ENCODE measurements around the gene FAM98B. TPM values are rescaled to one million over a fixed set of nuclear protein-coding genes. Genes with fewer than 3 reads are reported as not detected.

FAM98B gene
- total RNA-seq, 1 donor from 2014 or later = 24.8 TPM

DNA sequence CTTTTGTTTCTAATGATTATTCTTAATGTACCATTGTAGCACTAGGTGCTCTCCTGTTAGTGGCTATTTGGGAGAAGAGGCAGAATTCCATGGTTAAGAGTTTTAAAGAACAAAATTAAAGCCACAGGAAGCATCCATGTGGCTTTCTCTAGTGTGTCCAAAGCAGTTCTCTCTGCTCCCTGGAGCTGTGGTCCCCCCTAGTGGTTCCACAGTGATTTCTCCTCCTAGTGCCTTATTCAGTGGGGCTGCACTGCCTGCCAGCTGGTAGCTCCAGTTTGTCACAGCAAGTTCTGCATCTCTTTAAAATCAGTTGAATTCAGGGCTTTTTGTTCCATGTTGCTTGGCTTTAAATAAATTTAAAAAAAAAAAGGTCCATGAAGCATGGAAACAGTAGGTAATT, 39.6 kb upstream of the FAM98B start:
- DNase-seq = no peak

DNA sequence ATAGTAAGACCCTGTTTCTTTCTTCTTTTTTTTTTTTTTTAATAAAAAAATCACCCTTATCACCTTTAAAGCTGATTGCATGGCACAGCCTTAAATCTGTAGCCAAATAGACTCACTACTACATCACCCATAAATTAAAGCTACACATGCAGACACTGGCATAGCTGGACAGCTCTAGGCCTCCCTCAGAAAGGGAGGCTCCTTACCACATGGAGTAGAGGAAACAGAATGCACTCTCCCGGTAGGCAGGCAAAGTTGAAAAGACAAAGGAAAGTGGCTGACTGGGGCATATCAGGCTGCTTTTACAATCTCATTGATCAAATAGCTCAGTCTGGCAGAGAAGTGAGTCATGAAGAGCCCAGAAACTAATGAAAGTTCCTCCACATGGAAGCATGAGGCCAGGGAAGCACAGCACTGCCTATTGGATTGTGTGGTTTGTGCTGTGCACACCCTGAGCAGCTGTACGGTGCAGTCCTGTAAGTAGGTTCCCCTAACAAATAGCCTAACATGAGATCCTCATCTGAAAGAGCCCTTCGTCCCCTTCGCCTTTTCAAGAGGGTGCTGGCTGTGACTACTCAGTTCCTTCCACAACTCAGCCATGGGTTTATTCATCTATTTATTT, 32.7 kb upstream of the FAM98B start:
- intact Hi-C loops (cut with DNase I) = no loop called here
- H3K36me3 ChIP-seq = no peaks in the 10 kb centered on the region
- DNase-seq (no peak), ATAC-seq (no peak)
- H3K27me3 ChIP-seq = no peaks in the 10 kb centered on the region
- H3K27ac ChIP-seq = no peak overlapping the region
- no peak overlapping the region for H3K4me3 ChIP-seq
- TF ChIP-seq, protein P1, sequence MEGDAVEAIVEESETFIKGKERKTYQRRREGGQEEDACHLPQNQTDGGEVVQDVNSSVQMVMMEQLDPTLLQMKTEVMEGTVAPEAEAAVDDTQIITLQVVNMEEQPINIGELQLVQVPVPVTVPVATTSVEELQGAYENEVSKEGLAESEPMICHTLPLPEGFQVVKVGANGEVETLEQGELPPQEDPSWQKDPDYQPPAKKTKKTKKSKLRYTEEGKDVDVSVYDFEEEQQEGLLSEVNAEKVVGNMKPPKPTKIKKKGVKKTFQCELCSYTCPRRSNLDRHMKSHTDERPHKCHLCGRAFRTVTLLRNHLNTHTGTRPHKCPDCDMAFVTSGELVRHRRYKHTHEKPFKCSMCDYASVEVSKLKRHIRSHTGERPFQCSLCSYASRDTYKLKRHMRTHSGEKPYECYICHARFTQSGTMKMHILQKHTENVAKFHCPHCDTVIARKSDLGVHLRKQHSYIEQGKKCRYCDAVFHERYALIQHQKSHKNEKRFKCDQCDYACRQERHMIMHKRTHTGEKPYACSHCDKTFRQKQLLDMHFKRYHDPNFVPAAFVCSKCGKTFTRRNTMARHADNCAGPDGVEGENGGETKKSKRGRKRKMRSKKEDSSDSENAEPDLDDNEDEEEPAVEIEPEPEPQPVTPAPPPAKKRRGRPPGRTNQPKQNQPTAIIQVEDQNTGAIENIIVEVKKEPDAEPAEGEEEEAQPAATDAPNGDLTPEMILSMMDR (IDR thresholded peaks at IDR 0.05) = no peak
- H3K4me1 ChIP-seq = no peaks in the 10 kb centered on the region
- no peaks in the 10 kb centered on the region for H3K9me3 ChIP-seq

More for the DNA sequence above, 39.6 kb upstream of the FAM98B start:
- Histone ChIP-seq H3K4me3 (no peak overlapping the region), H3K27ac (no peak overlapping the region), H3K9me3 (no peaks in the 10 kb centered on the region), H3K36me3 (no peaks in the 10 kb centered on the region), H3K27me3 (no peaks in the 10 kb centered on the region), H3K4me1 (no peaks in the 10 kb centered on the region)
- intact Hi-C loops (cut with DNase I) = no loop called here
- ATAC-seq = peak; percentile 89
- TF ChIP-seq, protein P1 (IDR thresholded peaks at IDR 0.05) = peak; percentile 58

DNA sequence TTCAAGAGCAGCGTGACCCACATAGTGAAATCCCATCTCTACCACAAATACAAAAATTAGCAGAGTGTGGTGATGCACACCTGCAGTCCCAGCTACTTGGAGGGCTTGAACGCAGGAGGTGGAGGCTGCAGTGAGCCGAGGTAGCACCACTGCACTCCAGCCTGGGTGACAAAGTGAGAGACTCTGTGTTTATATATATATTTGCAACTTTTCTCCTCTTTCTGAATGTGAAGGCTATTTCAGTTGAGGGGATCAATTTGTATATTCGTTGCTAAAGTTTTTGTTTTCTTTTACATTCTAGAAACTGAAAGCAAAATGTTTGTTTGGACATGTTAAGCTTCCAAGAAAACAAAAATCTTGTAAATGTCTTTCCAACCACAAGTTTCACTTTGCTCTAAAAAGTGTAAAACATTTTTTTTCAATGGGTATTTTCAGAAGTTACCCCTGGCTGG, 29.8 kb upstream of the FAM98B start:
- H3K9me3 ChIP-seq = no peaks in the 10 kb centered on the region
- DNase-seq (no peak), ATAC-seq (no peak)
- intact Hi-C loops (cut with DNase I) = no loop called here
- no peaks in the 10 kb centered on the region for H3K36me3 ChIP-seq
- no peaks in the 10 kb centered on the region for H3K4me1 ChIP-seq
- no peak overlapping the region for H3K4me3 ChIP-seq
- no peak overlapping the region for H3K27ac ChIP-seq
- no peaks in the 10 kb centered on the region for H3K27me3 ChIP-seq
- TF ChIP-seq, protein P1 (IDR thresholded peaks at IDR 0.05) = no peak

DNA sequence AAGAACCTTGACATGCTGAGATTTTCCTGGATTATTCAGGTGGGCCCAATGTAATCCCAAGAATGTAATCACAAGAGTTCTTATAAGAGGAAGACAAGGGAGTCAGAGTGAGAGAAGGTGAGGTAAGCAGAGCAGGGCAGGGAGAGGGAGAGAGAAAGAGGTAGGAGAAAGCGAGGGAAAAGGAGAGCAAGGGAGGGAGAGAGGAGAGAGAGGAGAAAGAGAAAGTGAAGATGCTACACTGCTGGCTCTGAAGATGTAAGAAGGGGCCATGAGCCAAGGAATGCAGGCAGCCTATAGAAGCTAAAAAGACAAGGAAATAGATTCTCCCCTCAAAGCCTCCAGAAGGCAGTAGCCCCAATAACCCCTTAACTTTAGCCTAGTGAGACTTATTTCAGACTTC, 28.7 kb upstream of the FAM98B start:
- Histone ChIP-seq H3K36me3 (no peaks in the 10 kb centered on the region), H3K4me1 (no peaks in the 10 kb centered on the region), H3K4me3 (no peak overlapping the region), H3K27me3 (no peaks in the 10 kb centered on the region), H3K27ac (no peak overlapping the region), H3K9me3 (no peaks in the 10 kb centered on the region)
- TF ChIP-seq, protein P1 (IDR thresholded peaks at IDR 0.05) = no peak
- intact Hi-C loops (cut with DNase I) = no loop called here
- ATAC-seq = no peak
- DNase-seq = no peak

DNA sequence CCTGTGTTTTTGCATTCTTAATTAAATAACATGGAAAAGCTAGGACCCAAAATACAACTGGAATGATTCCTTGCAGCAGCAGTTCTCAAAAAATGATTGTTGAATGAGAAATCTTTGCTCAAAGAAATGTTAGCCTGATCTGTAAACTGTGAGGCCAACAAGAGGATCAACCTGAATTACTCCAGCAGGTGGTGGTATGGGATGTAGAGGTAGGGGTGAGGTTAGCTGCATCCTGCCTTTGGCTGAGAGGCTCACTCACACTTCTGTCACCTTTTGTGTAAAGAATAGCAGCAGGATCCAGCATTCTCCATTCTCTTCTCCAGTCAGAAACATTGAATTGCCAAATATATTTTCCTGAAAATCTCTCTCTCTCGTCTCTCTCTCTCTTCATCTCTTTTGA, 26.5 kb upstream of the FAM98B start:
- ATAC-seq (no peak), DNase-seq (no peak)
- Histone ChIP-seq H3K27ac (no peak overlapping the region), H3K4me3 (no peak overlapping the region), H3K27me3 (no peaks in the 10 kb centered on the region), H3K36me3 (no peaks in the 10 kb centered on the region), H3K4me1 (no peaks in the 10 kb centered on the region), H3K9me3 (no peaks in the 10 kb centered on the region)
- intact Hi-C loops (cut with DNase I) = no loop called here
- TF ChIP-seq, protein P1 (IDR thresholded peaks at IDR 0.05) = no peak

Measured in upper lobe of right lung (tissue), 1 donor.